ENCODE data around the gene ITGB1BP1.

DNA sequence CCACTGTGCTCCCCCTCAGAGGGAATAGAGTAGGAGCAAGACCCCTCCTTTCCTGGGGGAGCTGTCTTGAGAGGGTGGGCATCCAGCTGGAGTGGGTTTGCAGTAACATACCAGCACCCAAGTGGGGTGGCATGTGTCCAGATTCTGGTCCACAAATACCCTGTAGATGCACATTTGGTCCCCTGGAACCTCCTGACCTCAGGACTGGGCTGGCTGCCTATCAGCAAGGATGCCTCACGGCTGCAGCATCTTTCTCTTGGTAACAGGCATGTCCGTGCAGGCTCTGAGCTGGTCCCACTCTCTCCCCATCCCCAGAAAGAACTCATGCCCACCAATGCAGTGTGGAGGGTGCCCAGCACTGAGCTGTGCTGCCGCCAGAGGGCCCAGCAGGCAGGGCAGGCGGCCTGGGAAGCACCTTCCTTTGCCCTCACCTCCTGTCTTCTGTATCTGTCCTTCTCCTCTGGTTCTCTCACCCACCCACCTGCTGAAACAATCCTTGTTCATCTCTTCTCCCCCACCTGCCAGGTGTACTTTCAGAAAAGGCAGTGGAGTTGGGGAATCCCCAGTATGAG lies 47.4 kb downstream of the ITGB1BP1 start:
- TF ChIP-seq POLR2AphosphoS5 (IDR thresholded peaks at IDR 0.05) = no peak
- TF ChIP-seq, protein P1, sequence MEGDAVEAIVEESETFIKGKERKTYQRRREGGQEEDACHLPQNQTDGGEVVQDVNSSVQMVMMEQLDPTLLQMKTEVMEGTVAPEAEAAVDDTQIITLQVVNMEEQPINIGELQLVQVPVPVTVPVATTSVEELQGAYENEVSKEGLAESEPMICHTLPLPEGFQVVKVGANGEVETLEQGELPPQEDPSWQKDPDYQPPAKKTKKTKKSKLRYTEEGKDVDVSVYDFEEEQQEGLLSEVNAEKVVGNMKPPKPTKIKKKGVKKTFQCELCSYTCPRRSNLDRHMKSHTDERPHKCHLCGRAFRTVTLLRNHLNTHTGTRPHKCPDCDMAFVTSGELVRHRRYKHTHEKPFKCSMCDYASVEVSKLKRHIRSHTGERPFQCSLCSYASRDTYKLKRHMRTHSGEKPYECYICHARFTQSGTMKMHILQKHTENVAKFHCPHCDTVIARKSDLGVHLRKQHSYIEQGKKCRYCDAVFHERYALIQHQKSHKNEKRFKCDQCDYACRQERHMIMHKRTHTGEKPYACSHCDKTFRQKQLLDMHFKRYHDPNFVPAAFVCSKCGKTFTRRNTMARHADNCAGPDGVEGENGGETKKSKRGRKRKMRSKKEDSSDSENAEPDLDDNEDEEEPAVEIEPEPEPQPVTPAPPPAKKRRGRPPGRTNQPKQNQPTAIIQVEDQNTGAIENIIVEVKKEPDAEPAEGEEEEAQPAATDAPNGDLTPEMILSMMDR (IDR thresholded peaks at IDR 0.05) = no peak
